Ishikawa (cell line): ENCODE measurements around the gene PLCH1.

Experiments used
- EGR1 ChIP-seq: IDR thresholded peaks from 2 replicates; pipeline ENCODE4 v1.6.1; 2012
- EP300 ChIP-seq: IDR thresholded peaks from 2 replicates; pipeline ENCODE4 v1.6.1; 2012; ENCODE audit warnings: borderline replicate concordance
- RAD21 ChIP-seq: IDR thresholded peaks from 2 replicates; pipeline ENCODE4 v1.6.1; 2012; ENCODE audit warnings: low read depth

DNA sequence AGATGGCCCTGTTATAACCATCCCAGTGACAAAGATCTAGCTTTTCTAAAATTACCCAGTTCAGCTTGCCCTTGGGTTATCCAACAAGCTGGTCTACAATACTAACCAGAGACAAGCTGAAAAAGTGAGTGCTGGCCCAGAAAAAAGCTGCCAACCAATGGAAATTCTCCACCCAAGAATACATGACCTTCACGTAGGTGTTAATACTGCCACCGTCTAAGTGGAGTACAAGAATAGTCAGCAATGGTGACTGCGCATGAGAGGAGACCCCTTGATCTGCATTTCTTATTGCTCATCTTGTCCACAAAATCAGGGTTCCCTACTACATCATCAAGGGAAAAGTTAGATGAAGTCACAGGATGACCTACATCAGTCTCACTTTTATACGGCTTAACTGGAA is 15.8 kb upstream of the PLCH1 start:
- TF ChIP-seq EP300 (no peak), RAD21 (no peak), EGR1 (no peak)
